Spleen (tissue), 11 donors: ENCODE results near the gene TACC3. TPM values are rescaled to one million over a fixed set of nuclear protein-coding genes. Genes with fewer than 3 reads are reported as not detected.
A peak's percentile ranks its signal among the peaks of the same experiment; 100 is the strongest.

ENCODE experiments used
- DNase-seq: peaks from one replicate; pipeline ENCODE4 v3.0.0-alpha.2; 2020
- H3K27ac ChIP-seq, 8 donors: fragments of 200-600 bp; sonication (generic) in 7 of 8; 1 replicate in 4 of 8; 2 replicates in 4 of 8; pipeline versions ENCODE4 v1.5.0 to v1.8.0; 2016 to 2021; ENCODE audit warnings: inconsistent platforms in 4 of 8, mild to moderate bottlenecking in 4 of 8, moderate library complexity in 1 of 8
- H3K27me3 ChIP-seq, 7 donors: fragments of 200-600 bp; sonication (generic) in 6 of 7; replicated peaks in 1 of 7; 1 replicate in 4 of 7; 2 replicates in 3 of 7; pipeline versions ENCODE4 v1.5.0 to v1.8.0; 2016 to 2021; ENCODE audit warnings: inconsistent platforms in 3 of 7, mild to moderate bottlenecking in 1 of 7
- H3K36me3 ChIP-seq, 6 donors: fragments of 200-600 bp; sonication (generic) in 5 of 6; 1 replicate in 4 of 6; 2 replicates in 2 of 6; pipeline versions ENCODE4 v1.5.0 to v1.8.0; 2016 to 2021; ENCODE audit warnings: inconsistent platforms in 2 of 6
- H3K4me1 ChIP-seq, 6 donors: fragments of 200-600 bp; sonication (generic) in 5 of 6; 1 replicate in 3 of 6; 2 replicates in 3 of 6; pipeline versions ENCODE4 v1.5.0 to v1.8.0; 2016 to 2021; ENCODE audit warnings: inconsistent platforms in 3 of 6
- H3K4me3 ChIP-seq, 8 donors: fragments of 200-600 bp; sonication (generic) in 7 of 8; 1 replicate in 4 of 8; 2 replicates in 4 of 8; pipeline versions ENCODE4 v1.5.0 to v1.8.0; 2016 to 2021; ENCODE audit warnings: inconsistent platforms in 4 of 8, mild to moderate bottlenecking in 4 of 8, moderate library complexity in 2 of 8
- H3K9me3 ChIP-seq, 8 donors: fragments of 200-600 bp; sonication (generic) in 7 of 8; 1 replicate in 4 of 8; 2 replicates in 4 of 8; pipeline versions ENCODE4 v1.5.0 to v1.8.0; 2016 to 2021; ENCODE audit warnings: inconsistent platforms in 4 of 8
- CTCF ChIP-seq, 11 experiments: fragments of 200-600 bp in 7 of 11; fragments of 450-650 bp in 4 of 11; sonication (generic) in 4 of 11; IDR thresholded peaks in 8 of 11; conservative IDR thresholded peaks in 3 of 11; 1 replicate in 7 of 11; 2 replicates in 4 of 11; pipeline versions ENCODE4 v1.4.0 to v1.8.0; 2016 to 2021; ENCODE audit warnings: antibody characterized with exemption in 11 of 11, inconsistent platforms in 4 of 11, mild to moderate bottlenecking in 1 of 11
- POLR2A ChIP-seq, 3 donors: fragments of 450-650 bp; IDR thresholded peaks; one replicate each; pipeline ENCODE4 v1.5.1; 2017; ENCODE audit warnings: antibody characterized with exemption in 3 of 3, mild to moderate bottlenecking in 1 of 3
- POLR2AphosphoS5 ChIP-seq, 3 donors: sonication (generic); formaldehyde crosslinking; IDR thresholded peaks; one replicate each; pipeline ENCODE4 v1.5.1; 2017; ENCODE audit warnings: antibody characterized with exemption in 3 of 3
- WGBS, 5 donors: extraction: QIAGEN DNeasy Blood & Tissue Kit in 3 of 5; methylation state at CpG; one replicate each; pipeline versions ENCODE4 v1.1.5 to v1.1.7; 2013 to 2018; 5-methylcytosine and 5-hydroxymethylcytosine counted together
- intact Hi-C: fragments of 100-400 bp; cut with DNase I; formaldehyde crosslinking; loops from one replicate; pipeline ENCODE4 v1.15.0; 2023; ENCODE audit warnings: low total_unique reads
- polyA plus RNA-seq, 3 donors: library from polyadenylated mRNA; stranded (reverse); fragments of 200-250 nt; gene quantifications; one replicate each; pipeline ENCODE4 v1.2.1, GENCODE V29; 2013
- total RNA-seq, 7 donors: library from RNA; depleted of rRNA in 3 of 7; stranded (reverse); fragments of >200 nt in 3 of 7; fragmentation: NEBNext Ultra II Directional in 4 of 7; extraction: Animal tissue kit (Norgen Biotek cat#: 25700) in 4 of 7; gene quantifications; one replicate each; pipeline versions ENCODE4 v1.1.0 to v1.2.1, GENCODE V29; 2016 to 2021
- donor health status: healthy with polysubstance abuse.
- donor health status: DM: no; HTN: no; CAD: no; lungs with moderate emphysema.
- donor health status: DM: no; HTN: no; CAD: no.
- donor health status: Bipolar disorder and iron deficiency.
- donor health status: healthy.
- donor health status: DM: no; HTN: no; CAD: no.
- donor health status: DM: yes; HTN: yes; CAD: no.

The TACC3 gene
- total and polyA plus RNA-seq, 10 donors = 33.3 to 84.4 (median 53.4) TPM

GRCh38 chr4:1751155-1751918 is 30.0 kb downstream of the TACC3 start:
- Histone ChIP-seq H3K4me3 (no peak overlapping the region), H3K4me1 (peaks cover 22 to 60% (median 37%) of the 10 kb centered on the region in 6 donors), H3K36me3 (no peaks in the 10 kb centered on the region), H3K27ac (no peak overlapping the region), H3K27me3 (peaks cover 0 to 32% (median 0%) of the 10 kb centered on the region in 7 donors), H3K9me3 (no peaks in the 10 kb centered on the region)
- no peak for DNase-seq
- intact Hi-C loops = no loop called here
- TF ChIP-seq POLR2A (IDR thresholded peaks at IDR 0.05) (no peak), POLR2AphosphoS5 (IDR thresholded peaks at IDR 0.05) (no peak), CTCF (IDR thresholded peaks at IDR 0.05 in 8 of 11, conservative IDR thresholded peaks at IDR 0.05 in 3 of 11) (no peak)
- WGBS, 5 donors = 84 to 89% (median 88%) methylated on average over 16 to 31 of the region's 31 CpGs

- Histone ChIP-seq H3K27me3 (peaks cover 0 to 32% (median 0%) of the 10 kb centered on the region in 7 donors), H3K4me1 (peaks cover 22 to 61% (median 39%) of the 10 kb centered on the region in 6 donors), H3K4me3 (no peak overlapping the region), H3K27ac (peak overlapping the region in 5 of 8 donors; percentile 44 to 71 (median 54)), H3K9me3 (no peaks in the 10 kb centered on the region), H3K36me3 (no peaks in the 10 kb centered on the region)
- 40 to 82% (median 70%) methylated on average over 1 to 8 of the region's 8 CpGs for WGBS, 5 donors
- intact Hi-C loops = no loop called here
- TF ChIP-seq CTCF (IDR thresholded peaks at IDR 0.05 in 8 of 11, conservative IDR thresholded peaks at IDR 0.05 in 3 of 11) = no peak
- no peak for TF ChIP-seq POLR2A (IDR thresholded peaks at IDR 0.05)
- DNase-seq = no peak
Observed at GRCh38 chr4:1751919-1752283, 30.6 kb downstream of the TACC3 start.

- no peak for TF ChIP-seq POLR2A (IDR thresholded peaks at IDR 0.05)
- peak in 1 of 11 experiments; percentile 20 for TF ChIP-seq CTCF (IDR thresholded peaks at IDR 0.05 in 8 of 11, conservative IDR thresholded peaks at IDR 0.05 in 3 of 11)
- TF ChIP-seq POLR2AphosphoS5 (IDR thresholded peaks at IDR 0.05) = peak in 2 of 3 donors; percentile 37 to 68
- DNase-seq = no peak
- Histone ChIP-seq H3K9me3 (no peaks in the 10 kb centered on the region), H3K36me3 (no peaks in the 10 kb centered on the region), H3K27ac (peak overlapping the region in 7 of 8 donors; percentile 22 to 71 (median 51)), H3K4me3 (peak overlapping the region in 1 of 8 donors; percentile 22), H3K27me3 (peaks cover 0 to 32% (median 0%) of the 10 kb centered on the region in 7 donors), H3K4me1 (peaks cover 22 to 61% (median 39%) of the 10 kb centered on the region in 6 donors)
- 16 to 44% (median 21%) methylated on average over 16 to 35 of the region's 35 CpGs for WGBS, 5 donors
- intact Hi-C loops = no loop called here
Observed at GRCh38 chr4:1752284-1753041, 31.1 kb downstream of the TACC3 start.

GRCh38 chr4:1753294-1753696 is 32.0 kb downstream of the TACC3 start:
- 56 to 63% (median 60%) methylated on average over 10 of the region's 10 CpGs for WGBS, 5 donors
- Histone ChIP-seq H3K4me1 (peaks cover 21 to 59% (median 38%) of the 10 kb centered on the region in 6 donors), H3K27ac (peak overlapping the region in 7 of 8 donors; percentile 4 to 71 (median 50)), H3K36me3 (no peaks in the 10 kb centered on the region), H3K4me3 (no peak overlapping the region), H3K27me3 (peaks cover 0 to 25% (median 0%) of the 10 kb centered on the region in 7 donors), H3K9me3 (no peaks in the 10 kb centered on the region)
- no peak for TF ChIP-seq POLR2AphosphoS5 (IDR thresholded peaks at IDR 0.05)
- TF ChIP-seq POLR2A (IDR thresholded peaks at IDR 0.05) = no peak
- no peak for TF ChIP-seq CTCF (IDR thresholded peaks at IDR 0.05 in 8 of 11, conservative IDR thresholded peaks at IDR 0.05 in 3 of 11)
- intact Hi-C loops = no loop called here
- DNase-seq = no peak
